Uterus (tissue), 2 donors: ENCODE data around the gene PPP3CA.

Source experiments
- POLR2A ChIP-seq, 2 donors: fragments of 450-650 bp; IDR thresholded peaks; one replicate each; pipeline ENCODE4 v1.6.1; 2016; ENCODE audit warnings: antibody characterized with exemption in 2 of 2, mild to moderate bottlenecking in 1 of 2, moderate library complexity in 1 of 2
- TF ChIP-seq, protein P1 (sequence below), 4 experiments: fragments of 200-600 bp in 2 of 4; fragments of 450-650 bp in 2 of 4; sonication (generic) in 2 of 4; IDR thresholded peaks; one replicate each; pipeline ENCODE4 v1.5.1; 2016 to 2019; ENCODE audit warnings: antibody characterized with exemption in 4 of 4, mild to moderate bottlenecking in 2 of 4, moderate library complexity in 1 of 4

DNA sequence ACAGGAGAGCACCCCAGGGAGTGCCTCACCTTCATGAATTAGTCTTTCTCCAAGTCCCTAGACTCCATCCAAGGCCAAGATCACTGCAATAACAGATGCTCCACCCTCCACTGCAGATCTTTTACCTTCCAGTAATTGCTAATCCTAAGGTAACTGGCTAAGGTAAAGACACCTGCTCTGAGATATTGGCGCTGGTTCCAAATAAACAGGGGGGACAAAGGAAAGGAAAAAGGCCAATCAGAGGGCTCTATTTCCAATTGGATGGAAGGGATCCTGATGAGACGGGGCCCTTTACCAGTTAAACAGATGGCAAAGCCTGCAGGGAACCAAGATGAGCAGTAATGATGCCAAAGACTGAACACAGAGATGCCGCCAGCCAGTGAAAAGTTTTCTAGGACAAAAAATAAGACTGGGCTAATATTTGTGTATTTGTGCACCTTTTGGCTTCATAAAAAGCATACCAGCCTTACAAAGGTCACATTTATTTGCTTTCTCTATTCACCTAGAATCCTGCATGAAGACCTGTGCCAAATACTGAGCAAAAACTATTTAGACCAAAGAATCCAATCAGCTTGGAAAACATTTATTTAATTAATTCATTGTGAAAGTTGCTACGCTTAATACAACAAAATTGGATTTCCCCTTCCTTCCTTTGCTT lies 148.5 kb downstream of the PPP3CA start:
- no peak for TF ChIP-seq POLR2A (IDR thresholded peaks at IDR 0.05)
- TF ChIP-seq, protein P1, sequence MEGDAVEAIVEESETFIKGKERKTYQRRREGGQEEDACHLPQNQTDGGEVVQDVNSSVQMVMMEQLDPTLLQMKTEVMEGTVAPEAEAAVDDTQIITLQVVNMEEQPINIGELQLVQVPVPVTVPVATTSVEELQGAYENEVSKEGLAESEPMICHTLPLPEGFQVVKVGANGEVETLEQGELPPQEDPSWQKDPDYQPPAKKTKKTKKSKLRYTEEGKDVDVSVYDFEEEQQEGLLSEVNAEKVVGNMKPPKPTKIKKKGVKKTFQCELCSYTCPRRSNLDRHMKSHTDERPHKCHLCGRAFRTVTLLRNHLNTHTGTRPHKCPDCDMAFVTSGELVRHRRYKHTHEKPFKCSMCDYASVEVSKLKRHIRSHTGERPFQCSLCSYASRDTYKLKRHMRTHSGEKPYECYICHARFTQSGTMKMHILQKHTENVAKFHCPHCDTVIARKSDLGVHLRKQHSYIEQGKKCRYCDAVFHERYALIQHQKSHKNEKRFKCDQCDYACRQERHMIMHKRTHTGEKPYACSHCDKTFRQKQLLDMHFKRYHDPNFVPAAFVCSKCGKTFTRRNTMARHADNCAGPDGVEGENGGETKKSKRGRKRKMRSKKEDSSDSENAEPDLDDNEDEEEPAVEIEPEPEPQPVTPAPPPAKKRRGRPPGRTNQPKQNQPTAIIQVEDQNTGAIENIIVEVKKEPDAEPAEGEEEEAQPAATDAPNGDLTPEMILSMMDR (IDR thresholded peaks at IDR 0.05): no peak
